GM12878 (cell line): ENCODE data around the gene PLOD2. TPM values are rescaled to one million over a fixed set of nuclear protein-coding genes. Genes with fewer than 3 reads are reported as not detected.

ENCODE experiments used
- ATAC-seq: fragments of 200-7000 bp; cut with Tn5 transposase; 3 replicates; pipeline ENCODE4 v1.9.1; 2020; ENCODE audit warnings: mild to moderate bottlenecking, moderate library complexity
- BruUV-seq: library from RNA; stranded (reverse); fragments of 400-500 nt; replicated peaks from 2 replicates; lab custom pipeline; 2021; lab: Mats Ljungman, UMichigan
- CTCF ChIA-PET: fragments of 300-600 bp; sonication (Branson Sonifier 250); formaldehyde crosslinking; extraction: SDS; loops from one replicate; lab custom pipeline; 2021; ENCODE audit warnings: inconsistent platforms; lab: Yijun Ruan, JAX
- POLR2A ChIA-PET: fragments of 350-600 bp; formaldehyde crosslinking; extraction: SDS; loops from one replicate; lab custom pipeline; 2021; ENCODE audit warnings: inconsistent platforms; lab: Charles Lee
- RAD21 ChIA-PET: fragments of 300-600 bp; sonication (Branson Sonifier 250); formaldehyde crosslinking; loops from one replicate; lab custom pipeline; 2023; ENCODE audit warnings: antibody characterized with exemption; ENCODE audit not compliant: unreplicated experiment; lab: Charles Lee
- SMC1A ChIA-PET: fragments of 300-600 bp; sonication (Branson Sonifier 250); formaldehyde crosslinking; loops from one replicate; lab custom pipeline; 2023; ENCODE audit not compliant: unreplicated experiment, uncharacterized antibody; lab: Charles Lee
- DNase-seq: peaks from one replicate; pipeline ENCODE4 v3.0.0-alpha.2; 2011; ENCODE audit warnings: low read depth, low spot score
- FAIRE-seq: peaks from 3 replicates; lab custom pipeline; 2011; peaks lifted over from hg19 to GRCh38; lab: Jason Lieb, UNC
- H2AFZ ChIP-seq: 2 replicates; pipeline ENCODE4 v1.6.0; 2011; ENCODE audit warnings: low read depth, low read length, control low read depth; ENCODE audit not compliant: control insufficient read depth
- H3K27ac ChIP-seq: 2 replicates; pipeline ENCODE4 v1.5.1; 2011; ENCODE audit warnings: control low read depth; ENCODE audit not compliant: control insufficient read depth, insufficient read depth
- H3K27me3 ChIP-seq, 2 experiments: replicated peaks in 1 of 2; 2 replicates each; pipeline versions ENCODE4 v1.6.0 to v1.6.1; 2011; ENCODE audit warnings: low read length in 1 of 2; ENCODE audit not compliant: control insufficient read depth in 2 of 2, insufficient read depth in 2 of 2
- H3K36me3 ChIP-seq, 2 experiments: 2 replicates each; pipeline ENCODE4 v1.5.1; 2011; ENCODE audit warnings: low read length in 1 of 2; ENCODE audit not compliant: control insufficient read depth in 2 of 2, insufficient read depth in 2 of 2
- H3K4me1 ChIP-seq: 2 replicates; pipeline ENCODE4 v1.6.1; 2011; ENCODE audit warnings: mild to moderate bottlenecking, low read length, moderate library complexity, mixed read lengths; ENCODE audit not compliant: control insufficient read depth, insufficient read depth
- H3K4me2 ChIP-seq: 2 replicates; pipeline ENCODE4 v1.6.0; 2011; ENCODE audit warnings: control low read depth; ENCODE audit not compliant: control insufficient read depth, insufficient read depth
- H3K4me3 ChIP-seq: fragments of 200-600 bp; sonication (generic); 2 replicates; pipeline ENCODE4 v1.5.1; 2016
- H3K79me2 ChIP-seq: 2 replicates; pipeline ENCODE4 v1.6.0; 2011; ENCODE audit warnings: low read length; ENCODE audit not compliant: control insufficient read depth, insufficient read depth
- H3K9ac ChIP-seq: 2 replicates; pipeline ENCODE4 v1.8.0; 2011; ENCODE audit warnings: low read length, control low read depth, mixed read lengths; ENCODE audit not compliant: control insufficient read depth, insufficient read depth
- H3K9me3 ChIP-seq: replicated peaks from 3 replicates; pipeline ENCODE4 v1.5.1; 2011; ENCODE audit warnings: mild to moderate bottlenecking, low read length; ENCODE audit not compliant: control insufficient read depth, insufficient read depth
- H4K20me1 ChIP-seq: 2 replicates; pipeline ENCODE4 v1.6.0; 2011; ENCODE audit not compliant: control insufficient read depth, insufficient read depth
- EP300 ChIP-seq, 2 experiments: fragments of 150-350 bp in 1 of 2; IDR thresholded peaks; 2 replicates each; pipeline ENCODE4 v1.6.1; 2011 to 2012; ENCODE audit warnings: low read depth in 2 of 2, low read length in 2 of 2, borderline replicate concordance in 1 of 2, improper control_type of control experiment in 1 of 2, inconsistent platforms in 1 of 2; ENCODE audit not compliant: control insufficient read depth in 1 of 2
- FOXK2 ChIP-seq: fragments of 450-650 bp; IDR thresholded peaks from 2 replicates; pipeline ENCODE4 v1.6.1; 2017; ENCODE audit warnings: mild to moderate bottlenecking, moderate library complexity
- HDGF ChIP-seq: fragments of 450-650 bp; IDR thresholded peaks from 2 replicates; pipeline ENCODE4 v1.6.1; 2016; ENCODE audit warnings: antibody characterized with exemption
- MTA3 ChIP-seq: IDR thresholded peaks from 2 replicates; pipeline ENCODE4 v1.6.1; 2012; ENCODE audit warnings: low read length, inconsistent platforms, borderline replicate concordance
- NR2F1 ChIP-seq: fragments of 450-650 bp; conservative IDR thresholded peaks from 2 replicates; pipeline ENCODE4 v1.6.1; 2017; ENCODE audit warnings: mild to moderate bottlenecking
- POLR2A ChIP-seq: IDR thresholded peaks from 2 replicates; pipeline ENCODE4 v1.6.1; 2011; ENCODE audit warnings: low read depth, mild to moderate bottlenecking, low read length
- POU2F2 ChIP-seq: IDR thresholded peaks from 3 replicates; pipeline ENCODE4 v1.6.1; 2011; ENCODE audit warnings: low read depth, mild to moderate bottlenecking, low read length, borderline replicate concordance
- SMAD1 ChIP-seq: fragments of 450-650 bp; IDR thresholded peaks from 2 replicates; pipeline ENCODE4 v1.6.1; 2018; ENCODE audit warnings: mild to moderate bottlenecking, low read depth; ENCODE audit not compliant: partially characterized antibody
- TBL1XR1 ChIP-seq: IDR thresholded peaks from 2 replicates; pipeline ENCODE4 v1.6.1; 2012; ENCODE audit warnings: low read depth, low read length, improper control_type of control experiment
- YY1 ChIP-seq: IDR thresholded peaks from 2 replicates; pipeline ENCODE4 v1.6.1; 2011; ENCODE audit warnings: low read depth, mild to moderate bottlenecking, low read length
- ZNF217 ChIP-seq: fragments of 450-650 bp; IDR thresholded peaks from 2 replicates; pipeline ENCODE4 v1.6.1; 2017; ENCODE audit warnings: antibody characterized with exemption, mild to moderate bottlenecking
- in situ Hi-C: fragments of 300-500 bp; cut with MboI; formaldehyde crosslinking; loops from 9 replicates; pipeline ENCODE4 v1.14.3; 2018; ENCODE audit warnings: mixed read lengths
- intact Hi-C: fragments of 100-400 bp; cut with micrococcal nuclease; formaldehyde crosslinking; loops from one replicate; pipeline ENCODE4 v1.14.2; 2022; ENCODE audit not compliant: unreplicated experiment
- polyA plus RNA-seq, 11 experiments: library from polyadenylated mRNA; depleted of rRNA in 4 of 11; unstranded in 6 of 11; stranded (reverse) in 5 of 11; fragments of >200 nt; fragmentation: Nextera tagmentation in 4 of 11; fragmentation: Illumina TruSeq in 1 of 11; extraction: Ambion mirVana in 4 of 11; extraction: Trizol in 1 of 11; gene quantifications; 1 replicate in 1 of 11; 2 replicates in 10 of 11; pipeline versions ENCODE4 v1.2.1 to v1.2.3, GENCODE V29; 2011 to 2016; ENCODE audit warnings: inconsistent platforms in 2 of 11, missing spikeins in 2 of 11, low read depth in 1 of 11
- total RNA-seq, 4 experiments: library from RNA; depleted of rRNA in 3 of 4; stranded (reverse); fragments of >200 nt in 3 of 4; fragmentation: Illumina TruSeq in 1 of 4; extraction: Trizol in 1 of 4; gene quantifications; 2 replicates each; pipeline versions ENCODE4 v1.2.1 to v1.2.3, GENCODE V29; 2013 to 2021
- TF ChIP-seq, protein P1 (sequence below): fragments of 450-650 bp; IDR thresholded peaks from 2 replicates; pipeline ENCODE4 v1.6.1; 2017; ENCODE audit warnings: borderline replicate concordance

PLOD2 gene
- total and polyA plus RNA-seq, 10 of the 15 experiments (the other 5 are each of a cell fraction or from before 2014, with no cell fraction given) = 0.03 to 0.56 (median 0.33) TPM; not detected in 4

DNA sequence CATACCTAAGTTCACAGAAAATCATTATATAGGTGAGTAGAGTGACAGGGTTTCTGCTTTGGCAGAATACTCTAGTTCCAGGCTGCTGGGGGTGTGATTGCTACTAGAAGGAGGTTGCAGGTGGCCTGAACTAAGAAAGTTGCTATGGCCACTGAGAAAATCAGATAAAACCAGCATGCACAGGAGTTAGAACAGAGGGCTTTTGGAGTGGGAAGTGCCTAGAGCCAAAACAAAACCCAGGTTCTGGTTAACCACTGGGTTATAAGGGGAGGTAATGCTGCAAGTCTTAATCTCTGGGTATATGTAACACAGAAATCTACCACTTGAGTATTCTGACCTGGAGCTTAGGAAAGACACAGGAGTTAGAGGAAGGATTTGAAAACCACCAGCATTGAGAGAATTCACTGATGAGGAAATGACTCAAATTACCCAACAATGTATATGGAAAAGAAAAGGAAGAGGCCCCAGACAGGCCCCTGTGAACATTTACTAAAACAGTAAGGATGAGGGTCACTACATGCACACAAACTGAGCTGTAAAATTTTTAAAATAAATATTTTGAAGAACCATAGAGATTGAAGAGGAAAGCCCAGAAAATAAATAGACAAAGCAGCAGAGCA is 60.0 kb downstream of the PLOD2 start:
- H3K79me2 ChIP-seq = no peaks in the 10 kb centered on the region
- no peak overlapping the region for H3K4me3 ChIP-seq
- POLR2A ChIA-PET = no interaction called here
- no peaks in the 10 kb centered on the region for H3K9me3 ChIP-seq
- ATAC-seq (no peak), FAIRE-seq (no peak), DNase-seq (no peak)
- no peaks in the 10 kb centered on the region for H3K36me3 ChIP-seq
- no peak overlapping the region for H2AFZ ChIP-seq
- in situ Hi-C loops (no loop called here), intact Hi-C loops (no loop called here)
- BruUV-seq = no TSS peak
- no peak overlapping the region for H3K4me2 ChIP-seq
- H4K20me1 ChIP-seq = no peaks in the 10 kb centered on the region
- SMC1A ChIA-PET = no interaction called here
- no peak for TF ChIP-seq TBL1XR1
- TF ChIP-seq MTA3 = no peak
- no peak for TF ChIP-seq NR2F1
- TF ChIP-seq, protein P1, sequence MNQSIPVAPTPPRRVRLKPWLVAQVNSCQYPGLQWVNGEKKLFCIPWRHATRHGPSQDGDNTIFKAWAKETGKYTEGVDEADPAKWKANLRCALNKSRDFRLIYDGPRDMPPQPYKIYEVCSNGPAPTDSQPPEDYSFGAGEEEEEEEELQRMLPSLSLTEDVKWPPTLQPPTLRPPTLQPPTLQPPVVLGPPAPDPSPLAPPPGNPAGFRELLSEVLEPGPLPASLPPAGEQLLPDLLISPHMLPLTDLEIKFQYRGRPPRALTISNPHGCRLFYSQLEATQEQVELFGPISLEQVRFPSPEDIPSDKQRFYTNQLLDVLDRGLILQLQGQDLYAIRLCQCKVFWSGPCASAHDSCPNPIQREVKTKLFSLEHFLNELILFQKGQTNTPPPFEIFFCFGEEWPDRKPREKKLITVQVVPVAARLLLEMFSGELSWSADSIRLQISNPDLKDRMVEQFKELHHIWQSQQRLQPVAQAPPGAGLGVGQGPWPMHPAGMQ = no peak
- TF ChIP-seq YY1 = no peak
- no peak for TF ChIP-seq POU2F2
- TF ChIP-seq EP300 (IDR thresholded peaks at IDR 0.05; ENCODE audit: borderline replicate concordance in 1 of 2, control insufficient read depth in 1 of 2, low read depth in 2 of 2, low read length in 2 of 2) = no peak
- TF ChIP-seq POLR2A = no peak
- TF ChIP-seq HDGF = no peak
- no peak for TF ChIP-seq SMAD1
- TF ChIP-seq FOXK2 = no peak
- no peak for TF ChIP-seq ZNF217
- no peak overlapping the region for H3K27ac ChIP-seq
- RAD21 ChIA-PET = no interaction called here
- no peak overlapping the region for H3K9ac ChIP-seq
- no peaks in the 10 kb centered on the region for H3K27me3 ChIP-seq
- CTCF ChIA-PET = no interaction called here
- no peaks in the 10 kb centered on the region for H3K4me1 ChIP-seq
